GM23338 (cell line): ENCODE measurements around the gene KLF2.

Experiments used
- CTCF ChIP-seq, 2 experiments: fragments of 200-600 bp in 1 of 2; sonication (generic) in 1 of 2; conservative IDR thresholded peaks; 2 replicates each; pipeline versions ENCODE4 v1.5.1 to v1.6.1; 2016 to 2017; ENCODE audit warnings: antibody characterized with exemption in 2 of 2, low read depth in 2 of 2, mild to moderate bottlenecking in 2 of 2, moderate library complexity in 1 of 2
- POLR2AphosphoS5 ChIP-seq: IDR thresholded peaks from 2 replicates; pipeline ENCODE4 v1.6.1; 2016; ENCODE audit warnings: antibody characterized with exemption, low read depth

DNA sequence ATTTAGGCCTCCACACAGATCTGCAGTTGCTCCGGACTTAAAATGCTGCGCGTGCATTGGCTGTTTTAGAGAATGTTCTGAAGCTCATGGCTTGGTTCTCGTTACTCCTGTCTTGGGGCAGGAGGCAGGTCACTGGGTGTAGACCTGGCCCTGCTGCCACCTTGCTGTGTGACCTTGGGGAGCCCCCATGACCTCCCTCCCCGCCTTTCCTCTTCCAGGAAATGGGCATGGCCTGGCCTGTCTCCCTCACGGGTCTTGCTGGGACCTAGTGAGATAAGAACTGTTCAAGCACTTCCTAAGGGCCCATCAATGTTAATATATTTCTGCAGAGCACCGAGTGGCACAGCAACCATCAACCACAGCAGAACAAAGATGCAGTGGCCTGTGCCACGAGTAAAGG is 49.4 kb downstream of the KLF2 start:
- TF ChIP-seq POLR2AphosphoS5, result no peak
- no peak for TF ChIP-seq CTCF (conservative IDR thresholded peaks at IDR 0.05; ENCODE audit: low read depth in 2 of 2)
